Spleen (tissue), 11 donors: ENCODE data around the gene ENTPD8. TPM values are rescaled to one million over a fixed set of nuclear protein-coding genes. Genes with fewer than 3 reads are reported as not detected.

Source experiments
- DNase-seq: peaks from one replicate; pipeline ENCODE4 v3.0.0-alpha.2; 2020
- H3K27ac ChIP-seq, 8 donors: fragments of 200-600 bp; sonication (generic) in 7 of 8; 1 replicate in 4 of 8; 2 replicates in 4 of 8; pipeline versions ENCODE4 v1.5.0 to v1.8.0; 2016 to 2021; ENCODE audit warnings: inconsistent platforms in 4 of 8, mild to moderate bottlenecking in 4 of 8, moderate library complexity in 1 of 8
- H3K27me3 ChIP-seq, 7 donors: fragments of 200-600 bp; sonication (generic) in 6 of 7; replicated peaks in 1 of 7; 1 replicate in 4 of 7; 2 replicates in 3 of 7; pipeline versions ENCODE4 v1.5.0 to v1.8.0; 2016 to 2021; ENCODE audit warnings: inconsistent platforms in 3 of 7, mild to moderate bottlenecking in 1 of 7
- H3K36me3 ChIP-seq, 6 donors: fragments of 200-600 bp; sonication (generic) in 5 of 6; 1 replicate in 4 of 6; 2 replicates in 2 of 6; pipeline versions ENCODE4 v1.5.0 to v1.8.0; 2016 to 2021; ENCODE audit warnings: inconsistent platforms in 2 of 6
- H3K4me1 ChIP-seq, 6 donors: fragments of 200-600 bp; sonication (generic) in 5 of 6; 1 replicate in 3 of 6; 2 replicates in 3 of 6; pipeline versions ENCODE4 v1.5.0 to v1.8.0; 2016 to 2021; ENCODE audit warnings: inconsistent platforms in 3 of 6
- H3K4me3 ChIP-seq, 8 donors: fragments of 200-600 bp; sonication (generic) in 7 of 8; 1 replicate in 4 of 8; 2 replicates in 4 of 8; pipeline versions ENCODE4 v1.5.0 to v1.8.0; 2016 to 2021; ENCODE audit warnings: inconsistent platforms in 4 of 8, mild to moderate bottlenecking in 4 of 8, moderate library complexity in 2 of 8
- H3K9me3 ChIP-seq, 8 donors: fragments of 200-600 bp; sonication (generic) in 7 of 8; 1 replicate in 4 of 8; 2 replicates in 4 of 8; pipeline versions ENCODE4 v1.5.0 to v1.8.0; 2016 to 2021; ENCODE audit warnings: inconsistent platforms in 4 of 8
- POLR2A ChIP-seq, 3 donors: fragments of 450-650 bp; IDR thresholded peaks; one replicate each; pipeline ENCODE4 v1.5.1; 2017; ENCODE audit warnings: antibody characterized with exemption in 3 of 3, mild to moderate bottlenecking in 1 of 3
- POLR2AphosphoS5 ChIP-seq, 3 donors: sonication (generic); formaldehyde crosslinking; IDR thresholded peaks; one replicate each; pipeline ENCODE4 v1.5.1; 2017; ENCODE audit warnings: antibody characterized with exemption in 3 of 3
- WGBS, 5 donors: extraction: QIAGEN DNeasy Blood & Tissue Kit in 3 of 5; methylation state at CpG; one replicate each; pipeline versions ENCODE4 v1.1.5 to v1.1.7; 2013 to 2018; 5-methylcytosine and 5-hydroxymethylcytosine counted together
- intact Hi-C: fragments of 100-400 bp; cut with DNase I; formaldehyde crosslinking; loops from one replicate; pipeline ENCODE4 v1.15.0; 2023; ENCODE audit warnings: low total_unique reads
- polyA plus RNA-seq, 3 donors: library from polyadenylated mRNA; stranded (reverse); fragments of 200-250 nt; gene quantifications; one replicate each; pipeline ENCODE4 v1.2.1, GENCODE V29; 2013
- total RNA-seq, 7 donors: library from RNA; depleted of rRNA in 3 of 7; stranded (reverse); fragments of >200 nt in 3 of 7; fragmentation: NEBNext Ultra II Directional in 4 of 7; extraction: Animal tissue kit (Norgen Biotek cat#: 25700) in 4 of 7; gene quantifications; one replicate each; pipeline versions ENCODE4 v1.1.0 to v1.2.1, GENCODE V29; 2016 to 2021
- TF ChIP-seq, protein P1 (sequence below), 11 experiments: fragments of 200-600 bp in 7 of 11; fragments of 450-650 bp in 4 of 11; sonication (generic) in 4 of 11; IDR thresholded peaks in 8 of 11; conservative IDR thresholded peaks in 3 of 11; 1 replicate in 7 of 11; 2 replicates in 4 of 11; pipeline versions ENCODE4 v1.4.0 to v1.8.0; 2016 to 2021; ENCODE audit warnings: antibody characterized with exemption in 11 of 11, inconsistent platforms in 4 of 11, mild to moderate bottlenecking in 1 of 11
- donor health status: healthy with polysubstance abuse.
- donor health status: DM: no; HTN: no; CAD: no; lungs with moderate emphysema.
- donor health status: DM: no; HTN: no; CAD: no.
- donor health status: Bipolar disorder and iron deficiency.
- donor health status: healthy.
- donor health status: DM: no; HTN: no; CAD: no.
- donor health status: DM: yes; HTN: yes; CAD: no.

ENTPD8 gene
- total and polyA plus RNA-seq, 10 donors, result 0.07 to 0.37 (median 0.18) TPM; not detected in 4

DNA sequence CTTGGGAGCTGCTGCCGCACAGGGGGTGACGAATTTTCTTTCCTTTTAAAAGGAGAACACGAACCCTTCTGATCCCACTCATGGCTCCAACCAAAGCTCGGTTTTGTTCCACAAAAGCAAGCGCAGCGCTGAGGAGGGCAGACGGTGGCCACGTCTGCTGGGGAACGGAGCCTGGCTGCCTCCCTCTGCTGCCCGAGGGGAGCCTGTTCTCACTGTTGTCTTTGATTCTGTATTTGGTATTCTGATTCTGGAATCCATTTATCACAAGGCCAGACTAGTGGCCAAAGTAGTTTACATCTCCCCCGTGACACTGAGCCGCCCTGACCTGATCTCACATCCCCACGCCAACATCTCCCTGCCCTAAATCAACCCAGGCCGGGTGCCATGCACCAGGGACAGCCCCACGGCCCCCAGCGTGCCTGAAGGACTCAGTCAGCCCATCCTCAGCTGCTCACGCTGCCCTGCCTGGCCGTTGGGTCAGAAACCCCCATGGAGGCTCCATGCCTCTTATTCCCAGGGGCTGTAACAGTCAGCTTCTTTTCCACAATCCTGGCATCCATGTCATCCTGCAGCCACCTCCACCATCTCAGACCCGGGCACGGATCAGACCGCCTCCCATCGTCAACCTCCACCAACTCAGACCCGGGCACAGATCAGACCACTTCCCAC, 24.7 kb upstream of the ENTPD8 start:
- DNase-seq, result peak; percentile 71
- peaks cover 9 to 29% (median 22%) of the 10 kb centered on the region in 6 donors for H3K4me1 ChIP-seq
- WGBS, 5 donors, result 88 to 96% (median 91%) methylated on average over 23 of the region's 23 CpGs
- TF ChIP-seq POLR2AphosphoS5 (IDR thresholded peaks at IDR 0.05) (no peak), POLR2A (IDR thresholded peaks at IDR 0.05) (no peak)
- TF ChIP-seq, protein P1, sequence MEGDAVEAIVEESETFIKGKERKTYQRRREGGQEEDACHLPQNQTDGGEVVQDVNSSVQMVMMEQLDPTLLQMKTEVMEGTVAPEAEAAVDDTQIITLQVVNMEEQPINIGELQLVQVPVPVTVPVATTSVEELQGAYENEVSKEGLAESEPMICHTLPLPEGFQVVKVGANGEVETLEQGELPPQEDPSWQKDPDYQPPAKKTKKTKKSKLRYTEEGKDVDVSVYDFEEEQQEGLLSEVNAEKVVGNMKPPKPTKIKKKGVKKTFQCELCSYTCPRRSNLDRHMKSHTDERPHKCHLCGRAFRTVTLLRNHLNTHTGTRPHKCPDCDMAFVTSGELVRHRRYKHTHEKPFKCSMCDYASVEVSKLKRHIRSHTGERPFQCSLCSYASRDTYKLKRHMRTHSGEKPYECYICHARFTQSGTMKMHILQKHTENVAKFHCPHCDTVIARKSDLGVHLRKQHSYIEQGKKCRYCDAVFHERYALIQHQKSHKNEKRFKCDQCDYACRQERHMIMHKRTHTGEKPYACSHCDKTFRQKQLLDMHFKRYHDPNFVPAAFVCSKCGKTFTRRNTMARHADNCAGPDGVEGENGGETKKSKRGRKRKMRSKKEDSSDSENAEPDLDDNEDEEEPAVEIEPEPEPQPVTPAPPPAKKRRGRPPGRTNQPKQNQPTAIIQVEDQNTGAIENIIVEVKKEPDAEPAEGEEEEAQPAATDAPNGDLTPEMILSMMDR (IDR thresholded peaks at IDR 0.05 in 8 of 11, conservative IDR thresholded peaks at IDR 0.05 in 3 of 11), result no peak
- H3K4me3 ChIP-seq, result no peak overlapping the region
- H3K27ac ChIP-seq, result no peak overlapping the region
- H3K27me3 ChIP-seq, result peaks cover 0 to 10% (median 0%) of the 10 kb centered on the region in 7 donors
- no peaks in the 10 kb centered on the region for H3K9me3 ChIP-seq
- intact Hi-C loops, result no loop called here
- H3K36me3 ChIP-seq, result no peaks in the 10 kb centered on the region

DNA sequence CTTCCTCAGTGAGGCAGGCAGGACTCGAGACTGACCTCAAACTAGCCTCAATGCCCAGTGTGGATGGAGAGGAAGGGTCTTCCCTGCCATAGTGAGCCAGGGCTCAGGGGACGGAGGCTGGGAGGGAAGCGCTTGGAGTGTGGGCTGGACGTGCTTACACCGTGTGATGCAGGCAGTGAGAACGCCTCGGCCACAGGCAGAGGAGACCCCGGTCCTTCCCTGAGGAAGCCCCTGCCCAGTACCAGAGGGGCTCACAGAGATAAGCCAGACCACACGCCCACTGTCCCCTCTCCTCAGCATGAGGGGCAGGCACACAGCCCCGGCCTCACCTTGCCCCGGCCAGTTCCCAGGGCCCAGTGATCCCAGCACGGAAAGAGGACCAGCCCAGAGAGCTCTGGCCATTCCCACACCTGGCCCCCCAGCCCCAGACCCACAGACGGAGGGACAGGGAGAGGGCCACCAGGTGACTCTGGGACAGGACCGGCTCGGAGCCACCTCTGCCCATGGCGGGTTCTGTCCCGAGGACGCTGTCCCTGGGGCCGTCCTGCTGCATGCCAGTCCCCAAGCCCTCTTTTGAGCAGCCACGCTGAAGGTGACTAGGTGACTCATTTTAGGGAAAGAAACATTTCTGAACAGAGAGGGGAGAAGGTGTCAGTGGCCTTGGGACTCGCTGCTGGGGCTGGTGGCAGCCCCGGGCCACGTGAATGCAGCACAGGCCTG, 24.0 kb upstream of the ENTPD8 start:
- no peak overlapping the region for H3K27ac ChIP-seq
- DNase-seq, result peak; percentile 74
- TF ChIP-seq, protein P1 (IDR thresholded peaks at IDR 0.05 in 8 of 11, conservative IDR thresholded peaks at IDR 0.05 in 3 of 11), result no peak
- TF ChIP-seq POLR2A (IDR thresholded peaks at IDR 0.05) (no peak), POLR2AphosphoS5 (IDR thresholded peaks at IDR 0.05) (no peak)
- no peaks in the 10 kb centered on the region for H3K36me3 ChIP-seq
- WGBS, 5 donors, result 91 to 97% (median 92%) methylated on average over 17 to 23 of the region's 23 CpGs
- peaks cover 9 to 29% (median 26%) of the 10 kb centered on the region in 6 donors for H3K4me1 ChIP-seq
- peaks cover 0 to 10% (median 0%) of the 10 kb centered on the region in 7 donors for H3K27me3 ChIP-seq
- no peaks in the 10 kb centered on the region for H3K9me3 ChIP-seq
- no peak overlapping the region for H3K4me3 ChIP-seq
- intact Hi-C loops, result no loop called here

DNA sequence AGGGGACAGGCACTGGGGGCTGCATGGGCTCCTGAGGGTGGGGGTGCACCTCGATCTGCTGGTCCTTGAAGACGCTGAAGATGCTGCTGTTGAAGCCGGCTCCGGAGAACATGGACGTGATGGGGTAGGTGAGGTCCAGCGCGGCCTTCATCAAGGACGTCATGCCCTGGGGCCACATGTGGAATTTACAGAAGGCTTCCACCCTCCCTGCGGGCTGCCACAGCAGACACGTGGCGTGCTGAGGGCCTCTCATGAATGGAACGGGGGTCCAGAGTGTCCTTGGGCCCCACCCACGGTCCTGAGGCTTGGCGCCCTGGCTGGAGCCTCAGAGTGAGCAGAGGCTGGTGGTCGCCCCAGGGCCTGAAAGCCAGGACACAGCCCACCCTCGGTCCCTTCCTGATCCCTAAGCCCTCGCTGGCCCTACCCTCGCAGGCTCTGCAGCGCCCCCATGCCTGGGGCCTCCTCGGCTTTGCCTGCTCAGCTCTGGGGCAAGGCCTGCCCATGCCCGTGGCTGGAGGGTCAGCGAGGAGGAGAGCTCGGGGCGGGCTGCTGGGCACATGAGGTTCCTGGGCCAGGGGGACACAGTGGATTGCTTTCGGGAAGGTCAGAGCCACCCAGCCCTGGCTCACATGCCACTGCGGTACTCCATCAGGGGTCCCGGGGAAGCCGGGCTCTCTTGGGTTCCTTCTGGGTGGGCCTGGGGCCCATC, 23.3 kb upstream of the ENTPD8 start:
- DNase-seq, result peak; percentile 77
- Histone ChIP-seq H3K27me3 (peaks cover 0 to 10% (median 0%) of the 10 kb centered on the region in 7 donors), H3K4me1 (peaks cover 13 to 35% (median 33%) of the 10 kb centered on the region in 6 donors), H3K4me3 (no peak overlapping the region), H3K36me3 (no peaks in the 10 kb centered on the region), H3K9me3 (no peaks in the 10 kb centered on the region), H3K27ac (no peak overlapping the region)
- intact Hi-C loops, result no loop called here
- WGBS, 5 donors, result 88 to 98% (median 93%) methylated on average over 15 to 28 of the region's 28 CpGs
- TF ChIP-seq POLR2AphosphoS5 (IDR thresholded peaks at IDR 0.05), result no peak
- no peak for TF ChIP-seq POLR2A (IDR thresholded peaks at IDR 0.05)
- TF ChIP-seq, protein P1 (IDR thresholded peaks at IDR 0.05 in 8 of 11, conservative IDR thresholded peaks at IDR 0.05 in 3 of 11), result no peak
